Naive thymus-derived CD4-positive, alpha-beta T cell (primary cell): ENCODE measurements around the gene PNRC1. TPM values are rescaled to one million over a fixed set of nuclear protein-coding genes. Genes with fewer than 3 reads are reported as not detected.
"Not testable (repeated sequence)": the region's sequence is repeated elsewhere in the genome, so short reads cannot be mapped to it uniquely, and the experiment has no call there.

ENCODE experiments used
- ATAC-seq: fragments of 150-1000 bp; cut with Tn5 transposase; 2 replicates; pipeline ENCODE4 v1.10.0; 2021; ENCODE audit warnings: mild to moderate bottlenecking, moderate library complexity
- CTCF ChIA-PET: fragments of 350-600 bp; sonication (Branson Sonifier 250); formaldehyde crosslinking; loops from one replicate; lab custom pipeline; 2021; ENCODE audit warnings: antibody characterized with exemption; lab: Charles Lee
- POLR2A ChIA-PET: fragments of 350-600 bp; sonication (Branson Sonifier 250); formaldehyde crosslinking; loops from one replicate; lab custom pipeline; 2021; ENCODE audit warnings: antibody characterized with exemption, inconsistent platforms; lab: Charles Lee
- DNase-seq, 9 donors: peaks; one replicate each; pipeline versions ENCODE4 v3.0.0 to v3.0.0-alpha.2; 2020 to 2022; ENCODE audit warnings: mixed read lengths in 1 of 9
- H3K27ac ChIP-seq: one replicate; pipeline ENCODE4 v1.7.0; 2013; ENCODE audit warnings: mild to moderate bottlenecking, low read depth, low read length, moderate library complexity
- H3K27me3 ChIP-seq, 2 donors: one replicate each; pipeline ENCODE4 v1.7.0; 2013; ENCODE audit warnings: low read length in 2 of 2, mild to moderate bottlenecking in 2 of 2, moderate library complexity in 2 of 2; ENCODE audit not compliant: control insufficient read depth in 2 of 2, insufficient read depth in 2 of 2
- H3K36me3 ChIP-seq, 3 experiments: 1 replicate in 2 of 3; 2 replicates in 1 of 3; pipeline ENCODE4 v1.7.0; 2013; ENCODE audit warnings: low read length in 3 of 3, mild to moderate bottlenecking in 3 of 3, moderate library complexity in 1 of 3; ENCODE audit not compliant: insufficient read depth in 3 of 3, control insufficient read depth in 2 of 3
- H3K4me1 ChIP-seq, 2 donors: one replicate each; pipeline ENCODE4 v1.7.0; 2013; ENCODE audit warnings: low read length in 2 of 2, mild to moderate bottlenecking in 2 of 2, moderate library complexity in 1 of 2; ENCODE audit not compliant: control insufficient read depth in 2 of 2, insufficient read depth in 2 of 2
- H3K4me3 ChIP-seq: 2 replicates; pipeline ENCODE4 v1.7.0; 2013; ENCODE audit warnings: mild to moderate bottlenecking, low read length
- H3K9me3 ChIP-seq, 3 experiments: 1 replicate in 2 of 3; 2 replicates in 1 of 3; pipeline ENCODE4 v1.7.0; 2013; ENCODE audit warnings: low read length in 3 of 3; ENCODE audit not compliant: control insufficient read depth in 2 of 3
- H3K27ac Mint-ChIP-seq, 9 donors: one replicate each; pipeline ENCODE4 v1.8.0; 2020 to 2022; ENCODE audit warnings: mixed read lengths in 9 of 9, mild to moderate bottlenecking in 8 of 9, moderate library complexity in 5 of 9, inconsistent platforms in 2 of 9
- H3K27me3 Mint-ChIP-seq, 5 donors: one replicate each; pipeline ENCODE4 v1.8.0; 2021 to 2022; ENCODE audit warnings: mixed read lengths in 5 of 5, mild to moderate bottlenecking in 1 of 5
- H3K36me3 Mint-ChIP-seq, 5 donors: one replicate each; pipeline ENCODE4 v1.8.0; 2020 to 2022; ENCODE audit warnings: mixed read lengths in 5 of 5, mild to moderate bottlenecking in 3 of 5, inconsistent platforms in 1 of 5
- H3K4me1 Mint-ChIP-seq, 7 donors: one replicate each; pipeline ENCODE4 v1.8.0; 2020 to 2022; ENCODE audit warnings: mixed read lengths in 7 of 7, mild to moderate bottlenecking in 3 of 7, inconsistent platforms in 1 of 7
- H3K4me3 Mint-ChIP-seq, 10 donors: one replicate each; pipeline ENCODE4 v1.8.0; 2020 to 2022; ENCODE audit warnings: mild to moderate bottlenecking in 10 of 10, mixed read lengths in 10 of 10, moderate library complexity in 6 of 10, inconsistent platforms in 2 of 10
- H3K9me3 Mint-ChIP-seq, 11 donors: one replicate each; pipeline ENCODE4 v1.8.0; 2020 to 2022; ENCODE audit warnings: mixed read lengths in 11 of 11, mild to moderate bottlenecking in 4 of 11, inconsistent platforms in 1 of 11, moderate library complexity in 1 of 11
- intact Hi-C, 2 donors: fragments of 100-400 bp; cut with micrococcal nuclease; formaldehyde crosslinking; loops; one replicate each; pipeline ENCODE4 v1.15.1; 2023
- polyA plus RNA-seq, 2 donors: library from polyadenylated mRNA; unstranded; fragments of 300-500 nt; fragmentation: Illumina TruSeq; gene quantifications; one replicate each; pipeline ENCODE4 v1.2.3, GENCODE V29; 2021
- total RNA-seq, 6 experiments: library from RNA in 5 of 6; stranded (reverse) in 5 of 6; gene quantifications; 1 replicate in 5 of 6; 2 replicates in 1 of 6; pipeline ENCODE4 v1.2.3 and lab custom pipeline; 2021 to 2026

The PNRC1 gene
- total and polyA plus RNA-seq, 7 experiments from 2014 or later, result 108 to 822 (median 763) TPM

DNA sequence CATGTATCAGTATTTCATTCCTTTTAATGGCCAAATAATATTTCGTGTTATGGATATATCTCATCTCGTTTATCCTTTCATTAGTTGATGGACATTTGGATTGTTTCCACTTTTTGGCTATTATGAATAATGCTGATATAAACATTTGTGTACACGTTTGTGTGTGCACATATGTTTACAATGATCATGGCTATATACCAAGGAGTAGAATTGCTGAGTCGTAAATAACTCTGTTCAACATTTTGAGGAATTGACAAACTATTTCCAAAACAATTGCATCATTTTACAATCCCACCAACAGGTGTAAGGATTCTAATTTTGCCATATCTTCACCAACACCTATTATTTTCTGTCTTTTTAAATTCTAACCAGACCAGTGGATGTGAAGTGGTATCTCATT, 26.3 kb upstream of the PNRC1 start:
- Mint-ChIP-seq H3K36me3 (peaks cover 0 to 4% (median 0%) of the 10 kb centered on the region in 5 donors), H3K9me3 (peaks cover 0 to 6% (median 0%) of the 10 kb centered on the region in 11 donors), H3K4me1 (peaks cover 0 to 16% (median 9%) of the 10 kb centered on the region in 7 donors), H3K27me3 (no peaks in the 10 kb centered on the region), H3K27ac (no peak overlapping the region), H3K4me3 (no peak overlapping the region)
- ChIA-PET POLR2A (interaction anchor here (2.5 kb wide), 1 partner anchor 26 kb away, joined by 8 read pairs; the partner anchor contains the start of gene PNRC1), CTCF (no interaction called here)
- Histone ChIP-seq H3K36me3 (no peaks in the 10 kb centered on the region), H3K4me1 (no peaks in the 10 kb centered on the region), H3K27ac (no peak overlapping the region), H3K4me3 (no peak overlapping the region), H3K27me3 (no peaks in the 10 kb centered on the region), H3K9me3 (no peaks in the 10 kb centered on the region)
- intact Hi-C loops, result no loop called here
- DNase-seq (no peak), ATAC-seq (no peak)

DNA sequence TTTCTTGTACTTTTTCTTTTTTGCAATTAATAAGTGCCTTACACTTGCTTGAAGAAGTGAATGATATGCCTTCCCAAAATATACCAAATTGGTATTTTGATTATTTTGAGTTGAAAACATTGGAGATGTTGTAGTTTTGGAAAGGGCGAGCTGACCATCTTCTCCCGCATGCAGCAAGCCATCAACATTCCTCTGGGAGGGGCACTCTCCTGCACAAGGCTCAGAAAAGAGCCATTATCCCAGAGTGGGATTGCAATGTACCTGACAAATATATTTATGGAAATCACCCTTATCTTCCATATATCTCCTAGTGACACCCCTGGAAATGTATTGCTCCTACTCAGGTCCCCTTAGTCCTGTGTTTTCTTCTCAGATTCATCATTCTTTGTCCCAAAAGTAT, 22.8 kb upstream of the PNRC1 start:
- ChIA-PET CTCF (no interaction called here), POLR2A (no interaction called here)
- H3K9me3 Mint-ChIP-seq, result peaks cover 0 to 6% (median 0%) of the 10 kb centered on the region in 11 donors
- H3K27ac ChIP-seq, result no peak overlapping the region
- no peaks in the 10 kb centered on the region for H3K9me3 ChIP-seq
- ATAC-seq, result no peak
- no peak overlapping the region for H3K27ac Mint-ChIP-seq
- no peak overlapping the region for H3K4me3 Mint-ChIP-seq
- H3K27me3 Mint-ChIP-seq, result peaks cover 0 to 4% (median 0%) of the 10 kb centered on the region in 5 donors
- intact Hi-C loops, result no loop called here
- H3K4me3 ChIP-seq, result no peak overlapping the region
- no peaks in the 10 kb centered on the region for H3K4me1 ChIP-seq
- peaks cover 0 to 2% (median 0%) of the 10 kb centered on the region in 7 donors for H3K4me1 Mint-ChIP-seq
- H3K36me3 Mint-ChIP-seq, result peaks cover 0 to 4% (median 0%) of the 10 kb centered on the region in 5 donors
- DNase-seq, result no peak
- no peaks in the 10 kb centered on the region for H3K36me3 ChIP-seq
- H3K27me3 ChIP-seq, result no peaks in the 10 kb centered on the region

DNA sequence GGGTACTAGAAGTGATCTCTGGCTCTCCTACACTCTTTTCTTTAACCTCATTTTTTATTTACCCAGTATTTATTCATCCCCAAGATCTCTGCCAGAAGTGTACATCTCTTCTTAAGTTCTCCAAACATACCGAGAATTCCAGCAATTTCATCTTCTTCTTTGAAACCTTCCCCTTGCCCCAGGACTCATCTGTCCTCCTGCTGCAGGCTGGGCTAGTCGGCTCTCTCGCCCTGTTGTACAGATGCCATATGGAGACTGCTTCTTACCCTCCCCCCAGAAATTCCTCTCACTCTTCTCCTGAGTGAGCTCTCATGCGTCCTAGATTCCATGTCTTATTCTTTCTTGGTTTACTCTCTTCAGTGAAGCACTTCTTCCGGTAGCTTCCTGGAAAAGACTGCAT, 21.9 kb upstream of the PNRC1 start:
- DNase-seq (no peak), ATAC-seq (no peak)
- H3K9me3 ChIP-seq, result no peaks in the 10 kb centered on the region
- no peak overlapping the region for H3K4me3 ChIP-seq
- intact Hi-C loops, result no loop called here
- POLR2A ChIA-PET, result interaction anchor here (0.6 to 1.1 kb wide), 2 partner anchors 16 to 20 kb away, joined by 3 to 5 read pairs; no protein-coding TSS in a partner anchor
- Mint-ChIP-seq H3K36me3 (peaks cover 0 to 4% (median 0%) of the 10 kb centered on the region in 5 donors), H3K9me3 (peaks cover 0 to 7% (median 0%) of the 10 kb centered on the region in 11 donors), H3K4me3 (no peak overlapping the region), H3K4me1 (peaks cover 0 to 2% (median 0%) of the 10 kb centered on the region in 7 donors), H3K27ac (no peak overlapping the region), H3K27me3 (peaks cover 0 to 4% (median 0%) of the 10 kb centered on the region in 5 donors)
- CTCF ChIA-PET, result no interaction called here
- H3K27ac ChIP-seq, result no peak overlapping the region
- H3K36me3 ChIP-seq, result no peaks in the 10 kb centered on the region
- no peaks in the 10 kb centered on the region for H3K27me3 ChIP-seq
- no peaks in the 10 kb centered on the region for H3K4me1 ChIP-seq

DNA sequence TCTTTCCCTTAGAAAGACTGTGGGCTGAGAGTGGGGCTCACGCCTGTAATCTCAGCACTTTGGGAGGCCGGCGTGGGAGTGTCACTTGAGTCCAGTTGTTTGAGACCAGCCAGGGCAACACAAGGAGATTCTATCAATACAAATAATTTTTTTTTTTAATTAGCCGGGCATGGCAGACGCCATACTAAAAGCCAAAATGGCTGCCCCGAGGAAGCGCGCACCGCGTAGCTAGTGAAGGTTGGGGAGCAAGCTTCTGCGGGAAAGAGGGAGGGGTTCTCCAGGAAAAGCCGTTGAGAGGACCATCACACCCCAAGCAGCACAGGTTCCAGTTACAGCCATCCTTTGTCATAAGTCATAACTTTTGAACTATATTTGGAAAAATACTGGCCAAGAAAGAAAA, 21.3 kb upstream of the PNRC1 start:
- no peak for ATAC-seq
- no peak overlapping the region for H3K27ac Mint-ChIP-seq
- intact Hi-C loops, result no loop called here
- H3K27me3 Mint-ChIP-seq, result peaks cover 0 to 4% (median 0%) of the 10 kb centered on the region in 5 donors
- peaks cover 0 to 4% (median 0%) of the 10 kb centered on the region in 5 donors for H3K36me3 Mint-ChIP-seq
- H3K27ac ChIP-seq, result no peak overlapping the region
- CTCF ChIA-PET, result no interaction called here
- no peak overlapping the region for H3K4me3 ChIP-seq
- DNase-seq, result no peak
- no peaks in the 10 kb centered on the region for H3K36me3 ChIP-seq
- H3K4me1 ChIP-seq, result no peaks in the 10 kb centered on the region
- H3K27me3 ChIP-seq, result no peaks in the 10 kb centered on the region
- H3K4me3 Mint-ChIP-seq, result no peak overlapping the region
- H3K4me1 Mint-ChIP-seq, result peaks cover 0 to 3% (median 0%) of the 10 kb centered on the region in 7 donors
- peaks cover 0 to 6% (median 0%) of the 10 kb centered on the region in 11 donors for H3K9me3 Mint-ChIP-seq
- H3K9me3 ChIP-seq, result no peaks in the 10 kb centered on the region
- POLR2A ChIA-PET, result interaction anchor here (0.6 to 1.1 kb wide), 2 partner anchors 16 to 20 kb away, joined by 3 to 5 read pairs; no protein-coding TSS in a partner anchor

DNA sequence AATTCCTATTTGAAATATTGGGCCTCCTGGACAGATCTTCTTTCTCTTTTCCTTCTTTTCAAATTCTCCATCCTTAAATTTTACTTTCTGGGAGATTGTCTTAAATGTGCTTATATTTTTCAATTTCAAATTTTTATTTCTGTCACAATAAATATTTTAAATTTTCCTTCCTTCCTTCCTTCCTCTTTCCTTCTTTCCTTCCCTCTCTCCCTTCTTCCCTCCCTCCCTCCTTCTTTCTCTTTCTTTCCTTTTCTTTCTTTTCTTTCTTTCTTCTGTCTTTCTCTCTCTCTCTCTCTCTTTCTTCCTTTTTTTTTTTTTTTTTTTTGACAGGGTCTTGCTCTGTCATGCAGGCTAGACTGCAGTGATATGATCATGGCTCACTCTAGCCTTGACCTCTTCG, 16.7 kb upstream of the PNRC1 start:
- POLR2A ChIA-PET, result no interaction called here
- Histone ChIP-seq H3K4me1 (no peaks in the 10 kb centered on the region), H3K27ac (no peak overlapping the region), H3K36me3 (no peaks in the 10 kb centered on the region), H3K4me3 (no peak overlapping the region), H3K9me3 (no peaks in the 10 kb centered on the region), H3K27me3 (no peaks in the 10 kb centered on the region)
- H3K36me3 Mint-ChIP-seq, result no peaks in the 10 kb centered on the region
- ATAC-seq (no peak), DNase-seq (no peak)
- H3K27me3 Mint-ChIP-seq, result peaks cover 0 to 14% (median 4%) of the 10 kb centered on the region in 5 donors
- H3K4me3 Mint-ChIP-seq, result no peak overlapping the region
- H3K9me3 Mint-ChIP-seq, result peaks cover 0 to 2% (median 0%) of the 10 kb centered on the region in 11 donors
- H3K4me1 Mint-ChIP-seq, result peaks cover 0 to 10% (median 0%) of the 10 kb centered on the region in 7 donors
- CTCF ChIA-PET, result no interaction called here
- no peak overlapping the region for H3K27ac Mint-ChIP-seq
- intact Hi-C loops, result no loop called here

DNA sequence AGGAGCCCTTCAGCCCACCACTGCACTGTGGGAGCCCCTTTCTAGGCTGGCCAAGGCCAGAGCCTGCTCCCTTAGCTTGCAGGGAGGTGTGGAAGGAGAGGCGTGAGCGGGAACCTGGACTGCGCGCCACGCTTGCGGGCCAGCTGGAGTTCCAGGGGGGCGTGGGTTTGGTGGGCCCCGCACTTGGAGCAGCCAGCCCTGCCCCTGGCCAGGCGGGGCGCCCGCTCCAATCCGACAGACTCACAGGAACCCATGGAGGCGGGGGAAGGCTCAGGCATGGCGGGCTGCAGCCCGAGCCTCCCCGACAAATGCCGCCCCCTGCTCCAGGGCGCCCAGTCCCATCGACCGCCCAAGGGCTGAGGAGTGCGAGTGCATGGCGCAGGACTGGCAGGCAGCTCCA, 15.6 kb upstream of the PNRC1 start:
- POLR2A ChIA-PET, CTCF ChIA-PET, H3K36me3 ChIP-seq, H3K36me3 Mint-ChIP-seq, intact Hi-C loops, H3K27ac ChIP-seq, H3K9me3 ChIP-seq, H3K27me3 ChIP-seq, H3K4me3 Mint-ChIP-seq, H3K4me3 ChIP-seq, DNase-seq, ATAC-seq, H3K4me1 ChIP-seq, H3K27ac Mint-ChIP-seq, H3K9me3 Mint-ChIP-seq: not testable (repeated sequence)
- peaks cover 0 to 13% (median 0%) of the 10 kb centered on the region in 7 donors for H3K4me1 Mint-ChIP-seq
- H3K27me3 Mint-ChIP-seq, result peaks cover 0 to 18% (median 4%) of the 10 kb centered on the region in 5 donors

DNA sequence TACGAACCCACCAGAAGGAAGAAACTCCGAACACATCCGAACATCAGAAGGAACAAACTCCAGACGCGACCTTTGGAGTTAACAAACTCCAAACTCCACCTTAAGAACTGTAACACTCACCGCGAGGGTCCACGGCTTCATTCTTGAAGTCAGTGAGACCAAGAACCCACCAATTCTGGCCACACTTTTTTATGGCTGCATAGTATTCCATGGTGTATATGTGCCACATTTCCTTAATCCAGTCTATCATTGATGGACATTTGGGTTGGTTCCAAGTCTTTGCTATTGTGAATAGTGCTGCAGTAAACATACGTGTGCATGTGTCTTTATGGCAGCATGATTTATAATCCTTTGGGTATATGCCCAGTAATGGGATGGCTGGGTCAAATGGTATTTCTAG, 14.4 kb upstream of the PNRC1 start:
- H3K9me3 Mint-ChIP-seq, H3K4me3 ChIP-seq, H3K4me1 ChIP-seq, H3K4me3 Mint-ChIP-seq, H3K27ac Mint-ChIP-seq, CTCF ChIA-PET, ATAC-seq, H3K36me3 ChIP-seq, H3K27me3 ChIP-seq, intact Hi-C loops, DNase-seq, H3K27ac ChIP-seq, H3K36me3 Mint-ChIP-seq, H3K9me3 ChIP-seq: not testable (repeated sequence)
- Mint-ChIP-seq H3K4me1 (peaks cover 0 to 13% (median 0%) of the 10 kb centered on the region in 7 donors), H3K27me3 (peaks cover 0 to 21% (median 4%) of the 10 kb centered on the region in 5 donors)
- POLR2A ChIA-PET, result interaction anchor here (2.7 kb wide), 1 partner anchor 14 kb away, joined by 21 read pairs; the partner anchor contains the start of gene PNRC1
